ENCODE results near the gene ARHGAP42. TPM values are rescaled to one million over a fixed set of nuclear protein-coding genes. Genes with fewer than 3 reads are reported as not detected.
A peak's percentile ranks its signal among the peaks of the same experiment; 100 is the strongest.

Gene ARHGAP42
- total and polyA plus RNA-seq, 2 of the 4 experiments (the other 2 are of a cell fraction), result 2.9 to 7.3 TPM

GRCh38 chr11:100738701-100739270 lies 51.7 kb downstream of the ARHGAP42 start:
- CTCF ChIA-PET, result interaction anchor here (0.6 kb wide), 1 partner anchor 36 kb away, joined by 3 read pairs; no protein-coding TSS in a partner anchor
- DNase-seq, result no peak
- POLR2A ChIA-PET (ENCODE audit: unreplicated experiment), result no interaction called here
- Histone ChIP-seq H4K5ac (ENCODE audit: low read depth, low read length) (no peak overlapping the region), H2AK9ac (replicated peaks; ENCODE audit: low read depth, low read length, poor library complexity) (no peak overlapping the region), H2BK15ac (ENCODE audit: low read depth, low read length) (no peak overlapping the region), H4K20me1 (ENCODE audit: insufficient read depth, low read length) (no peaks in the 10 kb centered on the region), H3K23ac (ENCODE audit: low read depth, low read length) (no peak overlapping the region), H4K91ac (ENCODE audit: insufficient read depth, low read depth, low read length) (no peak overlapping the region), H2AK5ac (ENCODE audit: low read depth, low read length) (no peak overlapping the region), H3K4me2 (ENCODE audit: low read depth, low read length) (0 out of 2 replicates have a peak overlapping the region, but pooled peaks have one; percentile 39), H2BK120ac (ENCODE audit: low read depth, low read length) (no peak overlapping the region), H3K9me3 (ENCODE audit: control insufficient read depth, insufficient read depth, low read length) (no peaks in the 10 kb centered on the region), H2BK20ac (ENCODE audit: low read depth, low read length) (no peak overlapping the region), H3K56ac (ENCODE audit: extremely low read depth, insufficient read depth, low read length) (no peak overlapping the region), H2BK5ac (ENCODE audit: low read depth, low read length, poor library complexity, severe bottlenecking) (no peak overlapping the region), H3K9ac (ENCODE audit: low read depth, low read length) (no peak overlapping the region), H3K14ac (replicated peaks; ENCODE audit: low read depth, low read length) (no peak overlapping the region), H3K79me1 (ENCODE audit: low read depth in 1 of 2, low read length in 2 of 2) (peaks cover 0 to 32% of the 10 kb centered on the region in 2 experiments; a peak in 3 of 4 replicates), H4K8ac (ENCODE audit: low read depth in 2 of 2, low read length in 2 of 2) (no peak overlapping the region), H3K18ac (ENCODE audit: low read depth, low read length) (no peak overlapping the region; the same call in 1 of the 2 replicates), H3K4me3 (ENCODE audit: insufficient read depth, low read depth, low read length) (no peak overlapping the region), H3K27me3 (ENCODE audit: control insufficient read depth, insufficient read depth, low read length) (no peaks in the 10 kb centered on the region), H3K36me3 (ENCODE audit: control insufficient read depth, insufficient read depth, low read length) (no peaks in the 10 kb centered on the region), H3K27ac (ENCODE audit: insufficient read depth, low read length) (no peak overlapping the region), H2AFZ (replicated peaks; ENCODE audit: low read length, poor library complexity) (no peak overlapping the region), H3K4ac (ENCODE audit: low read depth, low read length) (no peak overlapping the region), H3K9me1 (ENCODE audit: insufficient read depth, low read length) (peaks cover 5% of the 10 kb centered on the region; the same call in 1 of the 2 replicates), H3K4me1 (ENCODE audit: control insufficient read depth, insufficient read depth, low read length) (peaks cover 12% of the 10 kb centered on the region)
- in situ Hi-C loops (cut with MboI; ENCODE audit: low sequenced_read_pairs), result loop anchor here (5.0 kb wide), 1 partner anchor 46 kb away; no protein-coding TSS in a partner anchor
- dilution Hi-C loops (cut with HindIII; ENCODE audit: low sequenced_read_pairs, unreplicated experiment), result no loop called here
- WGBS, 2 experiments (ENCODE audit: extremely low coverage in 2 of 2, insufficient read length in 1 of 2), result 0% methylated on average over 1 of the region's 2 CpGs; no CpG with 5 or more reads in 1 of the 2 experiments
- TF ChIP-seq CHD1 (IDR thresholded peaks at IDR 0.05; ENCODE audit: low read depth, low read length) (no peak), CTCF (conservative IDR thresholded peaks at IDR 0.05; ENCODE audit: low read depth, low read length) (no peak), FOS (IDR thresholded peaks at IDR 0.05; ENCODE audit: low read depth, low read length) (no peak), BHLHE40 (IDR thresholded peaks at IDR 0.05; ENCODE audit: low read depth, low read length) (no peak), POLR2A (IDR thresholded peaks at IDR 0.05; ENCODE audit: low read depth, low read length) (no peak), NFE2L2 (IDR thresholded peaks at IDR 0.05; ENCODE audit: low read depth, low read length) (no peak), RAD21 (IDR thresholded peaks at IDR 0.05; ENCODE audit: low read length) (no peak), RFX5 (IDR thresholded peaks at IDR 0.05; ENCODE audit: low read depth, low read length) (no peak), RCOR1 (IDR thresholded peaks at IDR 0.05; ENCODE audit: insufficient replicate concordance, low read length) (no peak)
- TF ChIP-seq, protein P1, sequence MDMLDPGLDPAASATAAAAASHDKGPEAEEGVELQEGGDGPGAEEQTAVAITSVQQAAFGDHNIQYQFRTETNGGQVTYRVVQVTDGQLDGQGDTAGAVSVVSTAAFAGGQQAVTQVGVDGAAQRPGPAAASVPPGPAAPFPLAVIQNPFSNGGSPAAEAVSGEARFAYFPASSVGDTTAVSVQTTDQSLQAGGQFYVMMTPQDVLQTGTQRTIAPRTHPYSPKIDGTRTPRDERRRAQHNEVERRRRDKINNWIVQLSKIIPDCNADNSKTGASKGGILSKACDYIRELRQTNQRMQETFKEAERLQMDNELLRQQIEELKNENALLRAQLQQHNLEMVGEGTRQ (IDR thresholded peaks at IDR 0.05; ENCODE audit: low read depth, low read length), result no peak
- BruUV-seq (replicated peaks), result no TSS peak
- intact Hi-C loops (cut with micrococcal nuclease), result loop anchor here (5.0 kb wide), 1 partner anchor 36 kb away; no protein-coding TSS in a partner anchor
- ATAC-seq (ENCODE audit: low read depth), result no peak

Data from IMR-90 (cell line).